Measurements from ENCODE around the gene FAM229A. TPM values are rescaled to one million over a fixed set of nuclear protein-coding genes. Genes with fewer than 3 reads are reported as not detected.

Gene FAM229A
- total and polyA plus RNA-seq, 7 donors: 0.60 to 13.8 (median 5.4) TPM

DNA sequence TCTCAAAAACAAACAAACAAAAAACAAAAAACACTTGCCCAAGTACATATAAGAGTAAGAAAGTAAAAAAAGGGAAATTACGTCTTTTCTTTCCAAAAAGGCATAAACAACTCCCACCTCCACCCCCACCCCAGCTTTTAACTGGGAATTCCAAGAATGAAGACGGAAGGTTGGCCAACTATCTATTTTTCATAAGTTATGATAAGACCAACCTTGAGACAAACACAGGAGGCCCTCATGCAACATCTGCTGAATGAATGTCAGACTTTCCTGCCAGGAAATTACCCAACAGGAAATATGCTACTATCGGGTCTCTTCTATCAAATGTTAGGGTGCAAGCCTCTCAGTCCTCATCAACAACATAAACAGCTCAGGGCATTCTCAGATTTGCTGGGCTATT lies 30.0 kb upstream of the FAM229A start:
- H3K4me3 ChIP-seq: no peak overlapping the region
- H3K27me3 ChIP-seq: no peaks in the 10 kb centered on the region
- H3K36me3 ChIP-seq: peaks cover 4 to 55% (median 11%) of the 10 kb centered on the region in 4 donors
- no peak for TF ChIP-seq POLR2AphosphoS5 (IDR thresholded peaks at IDR 0.05)
- H3K4me1 ChIP-seq: peaks cover 0 to 42% (median 28%) of the 10 kb centered on the region in 4 donors
- H3K9me3 ChIP-seq: no peaks in the 10 kb centered on the region
- WGBS, 2 donors: 74 to 85% methylated on average over 3 of the region's 3 CpGs
- no peak overlapping the region for H3K27ac ChIP-seq
- no peak for DNase-seq
- intact Hi-C loops (cut with DNase I): loop anchor here (5.0 kb wide), 3 partner anchors 40 to 185 kb away; partner anchors contain the start of genes DCDC2B, IQCC and MARCKSL1

DNA sequence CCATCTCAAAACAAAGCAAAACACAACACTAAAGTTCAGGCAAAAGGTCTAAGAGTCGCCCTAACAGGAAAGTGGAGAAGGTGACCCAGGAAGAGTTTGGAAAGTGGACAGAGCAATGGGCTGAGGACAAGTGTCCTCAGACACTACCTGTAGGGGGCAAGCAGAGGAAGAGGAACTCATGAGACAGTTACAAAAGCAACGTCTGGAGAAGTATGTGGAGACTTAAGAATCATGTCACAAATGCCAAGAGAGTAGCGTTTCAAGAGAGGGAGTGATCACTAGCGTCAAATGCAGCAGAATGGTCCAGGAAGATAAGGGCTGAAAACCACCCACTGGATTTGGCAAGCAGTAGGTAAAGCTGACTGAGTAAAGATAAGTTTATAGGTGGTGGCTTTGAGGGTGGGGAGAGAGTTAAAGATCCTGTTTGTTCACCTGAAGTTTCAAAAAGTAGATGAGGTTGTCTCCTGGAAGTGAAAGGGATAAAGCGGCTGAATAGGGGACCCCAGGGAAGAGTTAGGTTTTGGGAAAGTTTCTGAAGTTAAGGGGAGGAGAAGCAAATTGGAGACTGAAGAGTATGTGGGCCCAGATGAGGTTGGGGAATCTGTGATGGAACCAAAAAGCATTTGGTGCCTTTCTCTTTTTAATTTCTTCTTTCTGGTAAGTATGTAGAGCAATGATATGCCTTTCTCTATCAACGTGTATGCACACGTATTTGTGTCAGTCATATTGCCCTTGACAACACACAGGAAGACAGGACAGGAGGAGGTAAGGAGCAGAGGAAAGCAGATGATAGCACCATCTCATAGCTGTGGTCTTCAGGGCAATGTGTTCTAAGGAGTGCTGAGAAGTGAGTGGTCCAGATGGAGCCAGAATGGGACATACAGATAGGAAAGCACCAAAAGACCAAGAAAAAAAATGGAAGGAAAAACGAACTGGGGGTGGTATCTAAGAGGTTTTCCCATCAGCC lies 28.9 kb upstream of the FAM229A start:
- Histone ChIP-seq H3K27me3 (no peaks in the 10 kb centered on the region), H3K4me3 (no peak overlapping the region), H3K27ac (no peak overlapping the region), H3K9me3 (no peaks in the 10 kb centered on the region), H3K36me3 (peaks cover 4 to 67% (median 14%) of the 10 kb centered on the region in 4 donors), H3K4me1 (peaks cover 0 to 42% (median 28%) of the 10 kb centered on the region in 4 donors)
- intact Hi-C loops (cut with DNase I): loop anchor here (5.0 kb wide), 3 partner anchors 39 to 184 kb away; partner anchors contain the start of genes DCDC2B, IQCC and MARCKSL1
- DNase-seq: no peak
- TF ChIP-seq, protein P1, sequence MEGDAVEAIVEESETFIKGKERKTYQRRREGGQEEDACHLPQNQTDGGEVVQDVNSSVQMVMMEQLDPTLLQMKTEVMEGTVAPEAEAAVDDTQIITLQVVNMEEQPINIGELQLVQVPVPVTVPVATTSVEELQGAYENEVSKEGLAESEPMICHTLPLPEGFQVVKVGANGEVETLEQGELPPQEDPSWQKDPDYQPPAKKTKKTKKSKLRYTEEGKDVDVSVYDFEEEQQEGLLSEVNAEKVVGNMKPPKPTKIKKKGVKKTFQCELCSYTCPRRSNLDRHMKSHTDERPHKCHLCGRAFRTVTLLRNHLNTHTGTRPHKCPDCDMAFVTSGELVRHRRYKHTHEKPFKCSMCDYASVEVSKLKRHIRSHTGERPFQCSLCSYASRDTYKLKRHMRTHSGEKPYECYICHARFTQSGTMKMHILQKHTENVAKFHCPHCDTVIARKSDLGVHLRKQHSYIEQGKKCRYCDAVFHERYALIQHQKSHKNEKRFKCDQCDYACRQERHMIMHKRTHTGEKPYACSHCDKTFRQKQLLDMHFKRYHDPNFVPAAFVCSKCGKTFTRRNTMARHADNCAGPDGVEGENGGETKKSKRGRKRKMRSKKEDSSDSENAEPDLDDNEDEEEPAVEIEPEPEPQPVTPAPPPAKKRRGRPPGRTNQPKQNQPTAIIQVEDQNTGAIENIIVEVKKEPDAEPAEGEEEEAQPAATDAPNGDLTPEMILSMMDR (IDR thresholded peaks at IDR 0.05): no peak
- TF ChIP-seq EP300 (IDR thresholded peaks at IDR 0.05) (no peak), POLR2AphosphoS5 (IDR thresholded peaks at IDR 0.05) (no peak), POLR2A (IDR thresholded peaks at IDR 0.05) (no peak)
- WGBS, 2 donors: 69 to 76% methylated on average over 8 of the region's 8 CpGs

DNA sequence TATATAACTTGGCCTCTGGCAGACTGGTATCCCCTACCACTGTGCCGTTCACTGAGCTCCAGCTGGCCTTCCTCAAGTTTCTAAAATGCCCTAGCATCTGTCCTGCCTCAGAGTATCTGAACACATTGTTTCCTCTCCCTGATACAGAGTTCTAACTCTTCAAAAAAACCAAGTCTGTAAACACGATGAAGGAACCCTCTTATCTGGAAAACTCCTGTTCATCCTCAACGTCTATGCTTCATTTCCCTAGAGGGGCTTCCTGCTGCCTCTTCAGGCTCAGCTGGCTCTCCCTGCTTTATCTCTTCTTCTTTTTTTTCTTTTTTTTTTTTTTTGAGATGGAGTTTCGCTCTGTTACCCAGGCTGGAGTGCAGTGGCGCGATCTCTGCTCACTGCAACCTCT lies 26.4 kb upstream of the FAM229A start:
- intact Hi-C loops (cut with DNase I): no loop called here
- H3K27ac ChIP-seq: no peak overlapping the region
- WGBS, 2 donors: 85 to 91% methylated on average over 6 of the region's 6 CpGs
- no peak for DNase-seq
- H3K4me1 ChIP-seq: peaks cover 0 to 32% (median 23%) of the 10 kb centered on the region in 4 donors
- H3K4me3 ChIP-seq: no peak overlapping the region
- no peaks in the 10 kb centered on the region for H3K9me3 ChIP-seq
- no peaks in the 10 kb centered on the region for H3K27me3 ChIP-seq
- H3K36me3 ChIP-seq: peaks cover 7 to 92% (median 37%) of the 10 kb centered on the region in 4 donors
- TF ChIP-seq POLR2AphosphoS5 (IDR thresholded peaks at IDR 0.05) (no peak), EP300 (IDR thresholded peaks at IDR 0.05) (no peak), POLR2A (IDR thresholded peaks at IDR 0.05) (no peak)
- TF ChIP-seq, protein P1 (IDR thresholded peaks at IDR 0.05): no peak

DNA sequence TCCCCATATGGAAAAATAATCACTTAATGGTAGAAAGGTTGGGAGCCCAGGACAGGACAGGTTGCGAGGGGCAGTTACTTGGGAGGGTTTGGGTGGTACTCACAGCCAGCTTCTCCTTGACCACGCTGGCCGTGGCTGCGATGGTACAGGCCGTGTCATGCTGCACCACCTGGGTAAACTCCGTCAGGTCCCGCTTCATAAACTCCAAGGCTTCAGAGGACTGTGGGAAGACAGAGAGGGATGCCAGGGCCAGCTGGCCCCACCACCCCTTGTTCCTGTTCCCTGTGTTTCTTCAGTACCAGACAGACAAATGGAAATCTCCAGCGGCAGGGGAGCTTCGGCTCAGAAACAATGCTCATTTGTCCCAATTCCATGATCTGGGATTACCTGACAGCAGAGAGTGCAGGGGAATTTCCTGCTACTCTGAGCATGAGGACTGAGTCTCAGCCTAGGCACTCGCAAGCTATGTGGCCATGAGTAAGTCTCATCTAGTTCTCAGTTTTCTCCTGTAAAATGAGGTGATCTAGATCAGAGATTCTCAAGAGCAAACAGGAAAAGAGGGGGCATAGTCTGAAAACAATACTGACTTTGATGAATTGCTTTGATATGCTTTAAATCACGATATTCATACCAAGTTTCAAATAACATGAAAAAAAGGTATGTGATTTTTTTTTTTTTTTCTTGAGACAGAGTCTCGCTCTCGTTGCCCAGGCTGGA lies 24.5 kb upstream of the FAM229A start:
- WGBS, 2 donors: 93 to 95% methylated on average over 13 of the region's 13 CpGs
- H3K4me3 ChIP-seq: no peak overlapping the region
- H3K27ac ChIP-seq: no peak overlapping the region
- TF ChIP-seq EP300 (IDR thresholded peaks at IDR 0.05): no peak
- TF ChIP-seq, protein P1 (IDR thresholded peaks at IDR 0.05): no peak
- no peak for TF ChIP-seq POLR2AphosphoS5 (IDR thresholded peaks at IDR 0.05)
- no peak for TF ChIP-seq POLR2A (IDR thresholded peaks at IDR 0.05)
- peaks cover 0 to 14% (median 5%) of the 10 kb centered on the region in 4 donors for H3K4me1 ChIP-seq
- intact Hi-C loops (cut with DNase I): no loop called here
- DNase-seq: no peak
- H3K27me3 ChIP-seq: no peaks in the 10 kb centered on the region
- peaks cover 12 to 99% (median 51%) of the 10 kb centered on the region in 4 donors for H3K36me3 ChIP-seq
- H3K9me3 ChIP-seq: no peaks in the 10 kb centered on the region

DNA sequence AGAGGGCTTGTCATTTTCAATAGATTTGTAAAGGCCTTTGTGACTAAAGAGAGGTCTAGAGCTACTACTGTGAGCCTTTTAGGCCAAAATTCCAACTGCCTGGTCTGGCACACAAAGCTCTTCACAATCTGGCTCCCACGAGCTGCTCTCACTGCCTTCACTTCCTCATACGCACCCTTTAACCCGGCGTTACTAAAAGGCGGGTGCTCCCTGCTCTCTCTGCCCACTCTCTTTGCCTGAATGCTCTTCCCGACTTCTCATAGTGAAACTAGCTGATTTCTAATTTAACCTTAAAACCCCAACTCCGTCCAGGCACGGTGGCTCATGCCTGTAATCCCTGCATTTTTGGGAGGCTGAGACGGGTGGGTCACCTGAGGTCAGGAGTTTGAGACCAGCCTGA lies 17.8 kb upstream of the FAM229A start:
- Histone ChIP-seq H3K27ac (no peak overlapping the region), H3K4me3 (no peak overlapping the region), H3K4me1 (no peaks in the 10 kb centered on the region), H3K9me3 (no peaks in the 10 kb centered on the region), H3K27me3 (no peaks in the 10 kb centered on the region), H3K36me3 (peaks cover 50 to 100% (median 92%) of the 10 kb centered on the region in 4 donors)
- TF ChIP-seq, protein P1 (IDR thresholded peaks at IDR 0.05): no peak
- TF ChIP-seq POLR2AphosphoS5 (IDR thresholded peaks at IDR 0.05): no peak
- no peak for DNase-seq
- WGBS, 2 donors: 90 to 93% methylated on average over 9 of the region's 9 CpGs
- intact Hi-C loops (cut with DNase I): no loop called here

Data from sigmoid colon (tissue), 7 donors.